ENCODE measurements around the gene SLC44A3. TPM values are rescaled to one million over a fixed set of nuclear protein-coding genes. Genes with fewer than 3 reads are reported as not detected.

SLC44A3 gene
- total and polyA plus RNA-seq, 2 of the 4 experiments (the other 2 are of a cell fraction), result 0.31 to 0.54 TPM

DNA sequence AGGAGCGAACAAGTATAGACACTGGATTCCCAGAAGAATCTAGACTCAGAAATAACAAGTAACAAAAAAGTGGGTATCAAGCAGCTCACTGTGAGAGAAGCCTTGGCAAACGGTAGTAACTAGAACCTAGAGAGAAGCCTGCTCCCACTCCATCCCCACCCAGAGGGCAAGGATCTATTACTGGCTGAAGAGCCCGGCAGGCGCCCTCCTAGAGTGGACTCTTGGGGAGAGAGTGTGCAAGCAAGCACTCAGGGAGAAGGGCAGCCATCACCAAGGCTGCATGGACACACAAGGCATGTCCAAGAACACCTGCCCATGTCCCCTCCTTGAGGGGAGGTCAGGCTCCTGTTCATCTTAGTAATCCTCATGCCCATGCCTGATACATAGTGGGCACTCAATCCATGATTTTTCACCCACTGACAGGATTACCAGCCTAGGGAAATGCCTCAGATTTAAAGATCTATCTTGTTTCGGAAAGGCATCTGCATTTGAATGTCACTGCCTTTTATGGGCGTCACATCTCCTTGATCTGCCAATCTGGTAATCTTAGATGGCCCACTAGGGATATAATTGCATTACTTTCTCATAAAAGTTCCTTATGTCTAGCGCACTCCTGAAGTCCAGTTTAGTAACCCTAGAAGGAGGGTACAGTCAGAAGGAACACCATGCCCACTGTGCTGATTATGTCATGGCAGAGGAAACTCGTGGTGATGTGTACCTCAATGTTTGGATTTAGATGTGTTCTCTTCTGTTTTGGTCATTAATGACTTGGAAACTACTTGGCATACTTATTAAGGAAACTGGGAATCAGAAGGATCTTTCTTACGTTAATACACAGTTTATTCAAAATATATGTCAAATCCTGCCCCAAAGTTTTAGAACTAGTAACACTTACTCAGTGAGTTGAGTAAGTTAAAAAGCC is 92.4 kb downstream of the SLC44A3 start:
- Histone ChIP-seq H3K27me3 (ENCODE audit: control insufficient read depth, insufficient read depth, low read length) (no peaks in the 10 kb centered on the region), H2BK15ac (ENCODE audit: low read depth, low read length) (no peak overlapping the region), H3K9ac (ENCODE audit: low read depth, low read length) (no peak overlapping the region), H4K8ac (ENCODE audit: low read depth in 2 of 2, low read length in 2 of 2) (no peak overlapping the region), H3K79me1 (ENCODE audit: low read depth in 1 of 2, low read length in 2 of 2) (peaks cover 7 to 78% of the 10 kb centered on the region in 2 experiments; a peak in 3 of 4 replicates), H3K4ac (ENCODE audit: low read depth, low read length) (no peak overlapping the region), H3K14ac (replicated peaks; ENCODE audit: low read depth, low read length) (no peak overlapping the region), H3K36me3 (ENCODE audit: control insufficient read depth, insufficient read depth, low read length) (peaks cover 17% of the 10 kb centered on the region), H4K91ac (ENCODE audit: insufficient read depth, low read depth, low read length) (no peak overlapping the region), H2BK120ac (ENCODE audit: low read depth, low read length) (no peak overlapping the region), H4K20me1 (ENCODE audit: insufficient read depth, low read length) (peaks cover 99% of the 10 kb centered on the region), H3K4me3 (ENCODE audit: insufficient read depth, low read depth, low read length) (no peak overlapping the region), H2BK5ac (ENCODE audit: low read depth, low read length, poor library complexity, severe bottlenecking) (peak overlapping the region; percentile 36), H2BK20ac (ENCODE audit: low read depth, low read length) (no peak overlapping the region), H3K27ac (ENCODE audit: insufficient read depth, low read length) (peak overlapping the region; percentile 7; the same call in 1 of the 2 replicates), H3K18ac (ENCODE audit: low read depth, low read length) (0 out of 2 replicates have a peak overlapping the region, but pooled peaks have one; percentile 5), H3K9me1 (ENCODE audit: insufficient read depth, low read length) (peaks cover 52% of the 10 kb centered on the region), H2AK9ac (replicated peaks; ENCODE audit: low read depth, low read length, poor library complexity) (no peak overlapping the region), H4K5ac (ENCODE audit: low read depth, low read length) (no peak overlapping the region), H3K4me1 (ENCODE audit: control insufficient read depth, insufficient read depth, low read length) (peaks cover 31% of the 10 kb centered on the region), H2AFZ (replicated peaks; ENCODE audit: low read length, poor library complexity) (no peak overlapping the region), H3K9me3 (ENCODE audit: control insufficient read depth, insufficient read depth, low read length) (no peaks in the 10 kb centered on the region), H3K23ac (ENCODE audit: low read depth, low read length) (no peak overlapping the region), H3K56ac (ENCODE audit: extremely low read depth, insufficient read depth, low read length) (no peak overlapping the region), H3K4me2 (ENCODE audit: low read depth, low read length) (0 out of 2 replicates have a peak overlapping the region, but pooled peaks have one; percentile 29), H2AK5ac (ENCODE audit: low read depth, low read length) (no peak overlapping the region)
- DNase-seq (peak; percentile 46), ATAC-seq (ENCODE audit: low read depth) (peak; percentile 48)
- ChIA-PET CTCF (interaction anchor here (0.6 to 1.0 kb wide), 4 partner anchors 13 to 129 kb away, joined by 3 read pairs; no protein-coding TSS in a partner anchor), POLR2A (ENCODE audit: unreplicated experiment) (interaction anchor here (0.6 kb wide), 1 partner anchor 955 kb away, joined by 3 read pairs; no protein-coding TSS in a partner anchor)
- TF ChIP-seq NFE2L2 (IDR thresholded peaks at IDR 0.05; ENCODE audit: low read depth, low read length) (no peak), CEBPB (IDR thresholded peaks at IDR 0.05; ENCODE audit: low read depth, low read length) (peak; percentile 22; the same call in 1 of the 2 replicates), SMC3 (IDR thresholded peaks at IDR 0.05; ENCODE audit: low read depth, low read length) (no peak), CTCF (conservative IDR thresholded peaks at IDR 0.05; ENCODE audit: low read depth, low read length) (no peak), MXI1 (IDR thresholded peaks at IDR 0.05; ENCODE audit: borderline replicate concordance, low read depth, low read length) (no peak), POLR2A (IDR thresholded peaks at IDR 0.05; ENCODE audit: low read depth, low read length) (no peak)
- TF ChIP-seq, protein P1, sequence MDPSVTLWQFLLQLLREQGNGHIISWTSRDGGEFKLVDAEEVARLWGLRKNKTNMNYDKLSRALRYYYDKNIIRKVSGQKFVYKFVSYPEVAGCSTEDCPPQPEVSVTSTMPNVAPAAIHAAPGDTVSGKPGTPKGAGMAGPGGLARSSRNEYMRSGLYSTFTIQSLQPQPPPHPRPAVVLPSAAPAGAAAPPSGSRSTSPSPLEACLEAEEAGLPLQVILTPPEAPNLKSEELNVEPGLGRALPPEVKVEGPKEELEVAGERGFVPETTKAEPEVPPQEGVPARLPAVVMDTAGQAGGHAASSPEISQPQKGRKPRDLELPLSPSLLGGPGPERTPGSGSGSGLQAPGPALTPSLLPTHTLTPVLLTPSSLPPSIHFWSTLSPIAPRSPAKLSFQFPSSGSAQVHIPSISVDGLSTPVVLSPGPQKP (IDR thresholded peaks at IDR 0.05; ENCODE audit: borderline replicate concordance, low read depth, low read length), result no peak
- no TSS peak for BruUV-seq (replicated peaks)
- intact Hi-C loops (cut with micrococcal nuclease), result no loop called here
- WGBS, 2 experiments (ENCODE audit: extremely low coverage in 2 of 2, insufficient read length in 1 of 2), result no CpG with 5 or more reads among the region's 9 CpGs
- in situ Hi-C loops (cut with MboI; ENCODE audit: low sequenced_read_pairs), result no loop called here
- dilution Hi-C loops (cut with HindIII; ENCODE audit: low sequenced_read_pairs, unreplicated experiment), result no loop called here

Data from IMR-90 (cell line).